NOMO-1 treated with DMSO at 0.1 percent for 48 hours (cell line): Measurements from ENCODE around the gene MYH2.
"Not testable (repeated sequence)": the region's sequence is repeated elsewhere in the genome, so short reads cannot be mapped to it uniquely, and the experiment has no call there.

ENCODE experiments used
- DNase-seq: peaks from one replicate; lab custom pipeline; 2025; ENCODE audit not compliant: unreplicated experiment; lab: John Stamatoyannopoulos, UW

The MYH2 gene

GRCh38 chr17:10549096-10549842 lies at the start of gene MYH2:
Gene MYH2, minus strand, starts transcription at chr17:10549658. Its CDS starts 1,738 bp downstream, at chr17:10547920.
- DNase-seq, result no peak

GRCh38 chr17:10598621-10599020 lies 49.2 kb upstream of the MYH2 start:
- DNase-seq, result no peak

- no peak for DNase-seq
Measured at GRCh38 chr17:10589553-10590145, 40.2 kb upstream of the MYH2 start.

GRCh38 chr17:10585529-10585928 lies 36.1 kb upstream of the MYH2 start:
- no peak for DNase-seq

GRCh38 chr17:10583834-10584233 lies 34.4 kb upstream of the MYH2 start:
- no peak for DNase-seq

- DNase-seq, result no peak
Measured at GRCh38 chr17:10579270-10579669, 29.8 kb upstream of the MYH2 start.

- DNase-seq, result no peak
Measured at GRCh38 chr17:10574324-10574723, 24.9 kb upstream of the MYH2 start.

- no peak for DNase-seq
Measured at GRCh38 chr17:10563991-10564660, 14.7 kb upstream of the MYH2 start.

GRCh38 chr17:10558049-10558448 lies 8.6 kb upstream of the MYH2 start:
- no peak for DNase-seq

- DNase-seq, result no peak
Measured at GRCh38 chr17:10557422-10557821, 8.0 kb upstream of the MYH2 start.

GRCh38 chr17:10556301-10557005 lies 7.0 kb upstream of the MYH2 start:
- DNase-seq, result no peak

- no peak for DNase-seq
Measured at GRCh38 chr17:10550014-10550413, 556 bp upstream of the MYH2 start.

GRCh38 chr17:10547351-10547750 lies 2.1 kb downstream of the MYH2 start:
- DNase-seq, result no peak

- DNase-seq, result not testable (repeated sequence)
Measured at GRCh38 chr17:10543486-10543885, 6.0 kb downstream of the MYH2 start.

GRCh38 chr17:10541179-10541578 lies 8.3 kb downstream of the MYH2 start:
- DNase-seq, result not testable (repeated sequence)

GRCh38 chr17:10532026-10532425 lies 17.4 kb downstream of the MYH2 start:
- no peak for DNase-seq

GRCh38 chr17:10527419-10527818 lies 22.0 kb downstream of the MYH2 start:
- no peak for DNase-seq

GRCh38 chr17:10526517-10526916 lies 22.9 kb downstream of the MYH2 start:
- DNase-seq, result no peak

GRCh38 chr17:10523064-10523463 lies 26.4 kb downstream of the MYH2 start:
- DNase-seq, result no peak

GRCh38 chr17:10521949-10522348 lies 27.5 kb downstream of the MYH2 start:
- no peak for DNase-seq

GRCh38 chr17:10518271-10519037 lies 31.0 kb downstream of the MYH2 start, which contains the start of gene MYH1:
Gene MYH1, minus strand, starts transcription at chr17:10518542. Its CDS starts 1,900 bp downstream, at chr17:10516642.
- no peak for DNase-seq
